HepG2 (cell line): Measurements from ENCODE around the gene COL18A1. TPM values are rescaled to one million over a fixed set of nuclear protein-coding genes. Genes with fewer than 3 reads are reported as not detected.
A peak's percentile ranks its signal among the peaks of the same experiment; 100 is the strongest.

Experiments used
- ATAC-seq: fragments of 200-7000 bp; cut with Tn5 transposase; 3 replicates; pipeline ENCODE4 v1.9.1; 2020; ENCODE audit warnings: mild to moderate bottlenecking, moderate library complexity
- BruUV-seq: library from RNA; stranded (reverse); fragments of 400-500 nt; replicated peaks from 2 replicates; lab custom pipeline; 2021; lab: Mats Ljungman, UMichigan
- CTCF ChIA-PET: fragments of 300-600 bp; formaldehyde crosslinking; extraction: SDS; loops from one replicate; lab custom pipeline; 2021; ENCODE audit warnings: low total read pairs, inconsistent platforms, low intra/inter-chr PET ratio; lab: Yijun Ruan, JAX
- POLR2A ChIA-PET: fragments of 350-600 bp; sonication (Branson Sonifier 250); formaldehyde crosslinking; loops from one replicate; lab custom pipeline; 2020; ENCODE audit warnings: antibody characterized with exemption, inconsistent platforms; lab: Yijun Ruan, JAX
- DNase-seq: peaks from one replicate; pipeline ENCODE4 v3.0.0-alpha.2; 2015; ENCODE audit warnings: low spot score
- FAIRE-seq: peaks from 3 replicates; lab custom pipeline; 2011; peaks lifted over from hg19 to GRCh38; lab: Jason Lieb, UNC
- H2AFZ ChIP-seq: one replicate; pipeline ENCODE4 v1.6.1; 2011; ENCODE audit warnings: low read length, inconsistent platforms
- H3K27ac ChIP-seq: fragments of 300-600 bp; 3 replicates; pipeline ENCODE4 v1.8.0; 2011; ENCODE audit warnings: mixed run types, mild to moderate bottlenecking, mixed read lengths, low read length, inconsistent platforms; ENCODE audit not compliant: insufficient read depth; ENCODE audit errors: extremely low read length
- H3K27me3 ChIP-seq, 2 experiments: fragments of 200-600 bp in 1 of 2; 2 replicates in 1 of 2; 3 replicates in 1 of 2; pipeline versions ENCODE4 v1.6.0 to v1.8.0; 2011; ENCODE audit warnings: low read length in 2 of 2, mild to moderate bottlenecking in 2 of 2, moderate library complexity in 2 of 2, inconsistent platforms in 1 of 2; ENCODE audit not compliant: insufficient read depth in 2 of 2, control insufficient read depth in 1 of 2
- H3K36me3 ChIP-seq, 2 experiments: fragments of 200-600 bp in 1 of 2; replicated peaks in 1 of 2; 2 replicates in 1 of 2; 3 replicates in 1 of 2; pipeline versions ENCODE4 v1.5.1 to v1.8.0; 2011; ENCODE audit warnings: low read length in 2 of 2, inconsistent platforms in 1 of 2; ENCODE audit not compliant: insufficient read depth in 2 of 2, control insufficient read depth in 1 of 2
- H3K4me1 ChIP-seq: 2 replicates; pipeline ENCODE4 v1.5.1; 2012; ENCODE audit warnings: low read length, inconsistent platforms; ENCODE audit not compliant: insufficient read depth
- H3K4me2 ChIP-seq: 2 replicates; pipeline ENCODE4 v1.6.0; 2011; ENCODE audit warnings: low read depth, low read length, inconsistent platforms
- H3K4me3 ChIP-seq, 3 experiments: fragments of 200-600 bp in 1 of 3; sonication (generic), shearing (Covaris generic) in 1 of 3; replicated peaks in 1 of 3; 2 replicates each; pipeline ENCODE4 v1.5.1; 2011 to 2016; ENCODE audit warnings: low read length in 3 of 3, inconsistent platforms in 2 of 3, low read depth in 2 of 3, mild to moderate bottlenecking in 2 of 3, control low read depth in 1 of 3, mixed read lengths in 1 of 3; ENCODE audit not compliant: insufficient read depth in 1 of 3
- H3K79me2 ChIP-seq: one replicate; pipeline ENCODE4 v1.6.1; 2011; ENCODE audit warnings: low read length, inconsistent platforms; ENCODE audit not compliant: insufficient read depth
- H3K9ac ChIP-seq: 2 replicates; pipeline ENCODE4 v1.6.0; 2011; ENCODE audit warnings: mild to moderate bottlenecking, low read depth, low read length, inconsistent platforms; ENCODE audit not compliant: insufficient read depth
- H3K9me3 ChIP-seq: 2 replicates; pipeline ENCODE4 v1.5.1; 2012; ENCODE audit warnings: mild to moderate bottlenecking, low read length
- H4K20me1 ChIP-seq: 2 replicates; pipeline ENCODE4 v1.6.0; 2011; ENCODE audit warnings: inconsistent platforms, mild to moderate bottlenecking, low read length, moderate library complexity; ENCODE audit not compliant: insufficient read depth
- FOXO4 ChIP-seq: sonication (generic); formaldehyde crosslinking; conservative IDR thresholded peaks from 2 replicates; pipeline ENCODE4 v1.8.1; 2023; ENCODE audit warnings: missing genetic modification reagents
- HNF4A ChIP-seq: sonication (generic); formaldehyde crosslinking; IDR thresholded peaks from 2 replicates; pipeline ENCODE4 v1.4.0; 2020; ENCODE audit warnings: missing genetic modification reagents
- RBFOX2 ChIP-seq: fragments of 200-400 bp; formaldehyde crosslinking; IDR thresholded peaks from 2 replicates; pipeline ENCODE4 v1.6.1; 2017; ENCODE audit warnings: low read depth, mild to moderate bottlenecking, low read length
- RERE ChIP-seq: IDR thresholded peaks from 2 replicates; pipeline ENCODE4 v1.6.1; 2016; ENCODE audit warnings: low read depth, missing genetic modification reagents, missing compliant biosample characterization
- ZBTB38 ChIP-seq: sonication (generic); formaldehyde crosslinking; IDR thresholded peaks from 2 replicates; pipeline ENCODE4 v1.5.1; 2020; ENCODE audit warnings: mild to moderate bottlenecking, missing genetic modification reagents
- ZBTB39 ChIP-seq: sonication (generic); formaldehyde crosslinking; IDR thresholded peaks from 2 replicates; pipeline ENCODE4 v1.5.0; 2020; ENCODE audit warnings: missing genetic modification reagents
- ZNF547 ChIP-seq: sonication (generic); formaldehyde crosslinking; IDR thresholded peaks from 2 replicates; pipeline ENCODE4 v1.5.1; 2020; ENCODE audit warnings: mild to moderate bottlenecking, missing genetic modification reagents
- WGBS: methylation state at CpG from one replicate; pipeline ENCODE4 v1.1.6; 2017; ENCODE audit warnings: low lambda C conversion rate; 5-methylcytosine and 5-hydroxymethylcytosine counted together
- in situ Hi-C: cut with HindIII; loops from 2 replicates; pipeline ENCODE4 v1.10.0; 2017; ENCODE audit warnings: low pct_unique_long_range_greater_than_20kb; ENCODE audit not compliant: extremely low pct_ligation_motif_present
- intact Hi-C: fragments of 100-400 bp; cut with micrococcal nuclease; formaldehyde crosslinking; loops from one replicate; pipeline ENCODE4 v1.10.0; 2022; ENCODE audit not compliant: unreplicated experiment
- polyA plus RNA-seq, 8 experiments: library from polyadenylated mRNA; depleted of rRNA in 3 of 8; stranded (reverse) in 7 of 8; unstranded in 1 of 8; fragments of >200 nt; fragmentation: Illumina TruSeq in 4 of 8; extraction: Trizol in 4 of 8; gene quantifications; 2 replicates each; pipeline versions ENCODE4 v1.2.1 to v1.2.3, GENCODE V29; 2011 to 2016; ENCODE audit warnings: low read depth in 4 of 8, missing spikeins in 1 of 8, mixed read lengths in 1 of 8; ENCODE audit not compliant: insufficient read depth in 1 of 8
- total RNA-seq, 5 experiments: library from RNA; depleted of rRNA; stranded (reverse); fragments of >200 nt; fragmentation: Illumina TruSeq; extraction: Trizol; gene quantifications; 2 replicates each; pipeline ENCODE4 v1.2.3, GENCODE V29; 2016; ENCODE audit warnings: low read depth in 1 of 5

The COL18A1 gene
- total and polyA plus RNA-seq, 2 of the 13 experiments (the other 11 are each of a cell fraction or from before 2014, with no cell fraction given), result 79.0 to 102 TPM

GRCh38 chr21:45531393-45532215 is 126.6 kb downstream of the COL18A1 start:
- no peaks in the 10 kb centered on the region for H4K20me1 ChIP-seq
- no peaks in the 10 kb centered on the region for H3K79me2 ChIP-seq
- 98% methylated on average over 52 of the region's 76 CpGs for WGBS
- ChIA-PET POLR2A (no interaction called here), CTCF (no interaction called here)
- no peak overlapping the region for H3K27ac ChIP-seq
- no peak overlapping the region for H2AFZ ChIP-seq
- no peak for DNase-seq
- no peak overlapping the region for H3K4me2 ChIP-seq
- H3K4me1 ChIP-seq, result peaks cover 32% of the 10 kb centered on the region
- intact Hi-C loops, result no loop called here
- no peaks in the 10 kb centered on the region for H3K27me3 ChIP-seq
- TF ChIP-seq ZBTB39 (no peak), ZNF547 (CRISPR knock-in tag) (no peak), RBFOX2 (peak; percentile 49), FOXO4 (CRISPR knock-in tag) (no peak), ZBTB38 (CRISPR knock-in tag) (peak; percentile 86), HNF4A (CRISPR knock-in tag) (no peak), RERE (no peak)
- in situ Hi-C loops, result no loop called here
- H3K9ac ChIP-seq, result no peak overlapping the region
- no TSS peak for BruUV-seq
- H3K36me3 ChIP-seq, result peaks cover 15 to 40% of the 10 kb centered on the region in 2 experiments
- no peak for FAIRE-seq
- H3K9me3 ChIP-seq, result no peaks in the 10 kb centered on the region
- H3K4me3 ChIP-seq, result no peak overlapping the region
- ATAC-seq, result no peak
